OCI-LY1 (cell line): ENCODE data around the gene AGRN.

Experiments
- H2AFZ ChIP-seq: fragments of 200-600 bp; sonication (generic), shearing (Covaris generic); 2 replicates; pipeline ENCODE4 v1.6.0; 2014; ENCODE audit warnings: antibody characterized with exemption, mild to moderate bottlenecking, low read length
- H3F3A ChIP-seq: fragments of 200-600 bp; sonication (generic), shearing (Covaris generic); 2 replicates; pipeline ENCODE4 v1.6.0; 2014; ENCODE audit warnings: mild to moderate bottlenecking, antibody characterized with exemption, low read length, moderate library complexity; ENCODE audit not compliant: insufficient read depth
- H3K27ac ChIP-seq: fragments of 200-600 bp; sonication (generic); 2 replicates; pipeline ENCODE4 v1.5.1; 2014; ENCODE audit warnings: low read length, mixed run types, mild to moderate bottlenecking, low read depth; ENCODE audit not compliant: poor library complexity, severe bottlenecking
- H3K27me3 ChIP-seq: fragments of 200-600 bp; sonication (generic); 2 replicates; pipeline ENCODE4 v1.6.0; 2014; ENCODE audit warnings: antibody characterized with exemption, mild to moderate bottlenecking, low read length, moderate library complexity; ENCODE audit not compliant: insufficient read depth
- H3K36me3 ChIP-seq: fragments of 200-600 bp; sonication (generic); 2 replicates; pipeline ENCODE4 v1.6.1; 2014; ENCODE audit warnings: mild to moderate bottlenecking, antibody characterized with exemption, low read length, moderate library complexity, mixed read lengths; ENCODE audit not compliant: insufficient read depth
- H3K4me1 ChIP-seq: fragments of 200-600 bp; sonication (generic); 2 replicates; pipeline ENCODE4 v1.5.1; 2014; ENCODE audit warnings: mild to moderate bottlenecking, low read length, moderate library complexity; ENCODE audit not compliant: insufficient read depth, severe bottlenecking
- H3K4me2 ChIP-seq: fragments of 200-600 bp; sonication (generic), shearing (Covaris generic); 2 replicates; pipeline ENCODE4 v1.6.1; 2014; ENCODE audit warnings: low read length
- H3K4me3 ChIP-seq: fragments of 200-600 bp; sonication (generic); 2 replicates; pipeline ENCODE4 v1.5.1; 2014; ENCODE audit warnings: low read length, low read depth, mild to moderate bottlenecking, mixed read lengths; ENCODE audit not compliant: poor library complexity, severe bottlenecking
- H3K79me2 ChIP-seq: fragments of 200-600 bp; shearing (Covaris generic); 2 replicates; pipeline ENCODE4 v1.6.1; 2016; ENCODE audit warnings: mixed run types, low read length, mixed read lengths; ENCODE audit not compliant: insufficient read depth
- H3K9ac ChIP-seq: fragments of 200-600 bp; sonication (generic), shearing (Covaris generic); 2 replicates; pipeline ENCODE4 v1.6.1; 2014; ENCODE audit warnings: mild to moderate bottlenecking, low read length, mixed read lengths
- H3K9me2 ChIP-seq: fragments of 200-600 bp; sonication (generic), shearing (Covaris generic); 2 replicates; pipeline ENCODE4 v1.6.1; 2014; ENCODE audit warnings: low read depth, mild to moderate bottlenecking, low read length, mixed read lengths
- H3K9me3 ChIP-seq: fragments of 200-600 bp; shearing (Covaris generic); 2 replicates; pipeline ENCODE4 v1.6.1; 2014; ENCODE audit warnings: low read length, mixed read lengths
- H4K20me1 ChIP-seq: fragments of 200-600 bp; sonication (generic), shearing (Covaris generic); 2 replicates; pipeline ENCODE4 v1.6.0; 2016; ENCODE audit warnings: mild to moderate bottlenecking, low read length; ENCODE audit not compliant: insufficient read depth
- EZH2 ChIP-seq: fragments of 200-600 bp; sonication (generic), shearing (Covaris generic); IDR thresholded peaks from 2 replicates; pipeline ENCODE4 v1.8.0; 2017; ENCODE audit warnings: borderline replicate concordance, mixed run types, mild to moderate bottlenecking, antibody characterized with exemption, low read length, moderate library complexity, mixed read lengths
- TF ChIP-seq, protein P1 (sequence below): fragments of 200-600 bp; sonication (generic), shearing (Covaris generic); IDR thresholded peaks from 2 replicates; pipeline ENCODE4 v1.5.1; 2017; ENCODE audit warnings: mild to moderate bottlenecking, antibody characterized with exemption, low read length, moderate library complexity, mixed read lengths

Gene AGRN

DNA sequence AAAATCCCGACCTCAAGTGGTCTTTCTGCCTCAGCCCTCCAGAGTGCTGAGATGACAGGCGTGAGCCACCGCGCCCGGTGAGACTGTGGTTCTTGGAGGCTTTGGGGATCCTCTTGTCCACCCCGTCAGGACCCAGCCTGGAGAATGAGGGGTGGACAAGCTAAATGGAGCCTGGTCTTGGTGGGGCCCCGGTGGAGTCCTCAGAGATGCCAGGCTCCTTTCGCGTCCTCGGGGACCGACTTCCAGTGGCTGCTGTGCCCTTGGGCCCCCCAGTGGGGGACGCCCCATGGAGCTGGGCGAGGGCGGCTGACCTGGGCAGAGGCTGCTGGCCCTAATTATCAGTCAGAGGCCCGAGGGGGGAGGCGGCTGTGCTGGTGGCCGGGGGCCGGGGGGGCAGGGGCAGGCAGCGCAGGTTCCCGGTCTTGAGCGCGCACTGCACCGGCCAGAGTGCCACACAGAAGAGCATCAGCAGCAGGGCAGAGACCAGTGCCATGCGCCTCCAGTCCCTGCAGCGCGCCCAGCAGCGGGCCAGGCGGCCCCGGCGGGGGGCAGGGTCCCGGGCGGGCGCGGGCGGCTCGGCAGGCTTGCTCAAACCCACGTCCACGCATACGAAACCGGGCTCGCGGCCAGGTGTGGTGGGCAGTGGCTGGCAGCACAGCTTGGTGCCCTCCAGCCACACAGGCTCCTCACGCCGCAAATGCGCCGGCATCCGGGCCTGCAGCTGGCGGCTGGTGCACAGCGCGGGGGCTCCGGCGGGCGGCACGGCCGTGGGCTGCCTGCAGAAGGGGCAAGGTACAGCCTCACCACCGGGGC, 51.8 kb downstream of the AGRN start:
- H3K9me3 ChIP-seq = no peaks in the 10 kb centered on the region
- peaks cover 19% of the 10 kb centered on the region; the same call in 1 of the 2 replicates for H3K27me3 ChIP-seq
- TF ChIP-seq EZH2 = no peak
- TF ChIP-seq, protein P1, sequence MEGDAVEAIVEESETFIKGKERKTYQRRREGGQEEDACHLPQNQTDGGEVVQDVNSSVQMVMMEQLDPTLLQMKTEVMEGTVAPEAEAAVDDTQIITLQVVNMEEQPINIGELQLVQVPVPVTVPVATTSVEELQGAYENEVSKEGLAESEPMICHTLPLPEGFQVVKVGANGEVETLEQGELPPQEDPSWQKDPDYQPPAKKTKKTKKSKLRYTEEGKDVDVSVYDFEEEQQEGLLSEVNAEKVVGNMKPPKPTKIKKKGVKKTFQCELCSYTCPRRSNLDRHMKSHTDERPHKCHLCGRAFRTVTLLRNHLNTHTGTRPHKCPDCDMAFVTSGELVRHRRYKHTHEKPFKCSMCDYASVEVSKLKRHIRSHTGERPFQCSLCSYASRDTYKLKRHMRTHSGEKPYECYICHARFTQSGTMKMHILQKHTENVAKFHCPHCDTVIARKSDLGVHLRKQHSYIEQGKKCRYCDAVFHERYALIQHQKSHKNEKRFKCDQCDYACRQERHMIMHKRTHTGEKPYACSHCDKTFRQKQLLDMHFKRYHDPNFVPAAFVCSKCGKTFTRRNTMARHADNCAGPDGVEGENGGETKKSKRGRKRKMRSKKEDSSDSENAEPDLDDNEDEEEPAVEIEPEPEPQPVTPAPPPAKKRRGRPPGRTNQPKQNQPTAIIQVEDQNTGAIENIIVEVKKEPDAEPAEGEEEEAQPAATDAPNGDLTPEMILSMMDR = no peak
- no peaks in the 10 kb centered on the region for H3K9me2 ChIP-seq
- H2AFZ ChIP-seq = no peak overlapping the region
- H3F3A ChIP-seq = no peaks in the 10 kb centered on the region
- no peak overlapping the region for H3K9ac ChIP-seq
- H3K4me1 ChIP-seq = peaks cover 6% of the 10 kb centered on the region
- H3K79me2 ChIP-seq = no peaks in the 10 kb centered on the region
- H3K27ac ChIP-seq = no peak overlapping the region
- H3K4me2 ChIP-seq = no peak overlapping the region
- H3K4me3 ChIP-seq = no peak overlapping the region
- H3K36me3 ChIP-seq = no peaks in the 10 kb centered on the region; the same call in 1 of the 2 replicates
- no peaks in the 10 kb centered on the region for H4K20me1 ChIP-seq

DNA sequence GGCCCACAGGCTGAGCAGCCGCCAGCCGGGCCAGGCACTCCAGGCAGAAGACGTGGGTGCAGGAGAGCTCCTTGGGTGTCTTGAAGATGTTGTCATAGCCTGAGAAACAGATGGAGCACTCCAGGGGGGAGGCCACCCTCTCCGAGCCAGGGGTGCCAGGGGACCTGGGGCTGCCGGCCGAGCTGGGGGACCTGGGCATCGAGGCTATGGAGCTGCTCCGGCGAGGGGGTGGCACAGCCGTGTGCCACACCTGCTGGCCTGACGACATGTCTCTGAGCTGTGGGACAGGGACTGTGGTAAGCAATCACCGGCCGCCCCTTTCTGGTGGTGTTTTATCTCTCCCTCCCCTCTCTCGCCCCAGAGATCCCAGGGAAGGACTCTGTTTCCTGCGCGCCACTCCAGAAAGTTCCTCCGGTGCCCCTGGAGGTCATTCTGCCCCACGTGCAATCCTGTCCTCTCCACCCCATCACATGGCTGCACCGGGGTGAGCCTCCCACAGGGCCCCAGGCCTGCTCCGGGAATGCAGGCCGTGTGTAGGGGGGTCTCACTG, 52.5 kb downstream of the AGRN start:
- Histone ChIP-seq H3K9me3 (no peaks in the 10 kb centered on the region), H2AFZ (no peak overlapping the region), H3K4me3 (no peak overlapping the region), H3F3A (no peaks in the 10 kb centered on the region), H3K4me1 (peaks cover 6% of the 10 kb centered on the region), H3K36me3 (no peaks in the 10 kb centered on the region), H3K79me2 (no peaks in the 10 kb centered on the region), H3K9me2 (no peaks in the 10 kb centered on the region), H3K4me2 (no peak overlapping the region), H3K9ac (no peak overlapping the region), H3K27me3 (peaks cover 17% of the 10 kb centered on the region; the same call in 1 of the 2 replicates), H4K20me1 (no peaks in the 10 kb centered on the region), H3K27ac (no peak overlapping the region)
- TF ChIP-seq, protein P1 = no peak
- no peak for TF ChIP-seq EZH2

GRCh38 chr1:1072849-1073742, 53.2 kb downstream of the AGRN start:
- Histone ChIP-seq H3K9me2 (no peaks in the 10 kb centered on the region), H2AFZ (no peak overlapping the region), H3K4me2 (no peak overlapping the region), H3K9me3 (no peaks in the 10 kb centered on the region), H3K36me3 (no peaks in the 10 kb centered on the region), H3K4me3 (no peak overlapping the region), H3K27ac (no peak overlapping the region), H3K79me2 (no peaks in the 10 kb centered on the region), H3F3A (no peaks in the 10 kb centered on the region), H4K20me1 (no peaks in the 10 kb centered on the region), H3K4me1 (peaks cover 5% of the 10 kb centered on the region), H3K9ac (no peak overlapping the region), H3K27me3 (peaks cover 17% of the 10 kb centered on the region; the same call in 1 of the 2 replicates)
- TF ChIP-seq, protein P1 = no peak
- no peak for TF ChIP-seq EZH2
